ENCODE data around the gene ZNF346. TPM values are rescaled to one million over a fixed set of nuclear protein-coding genes. Genes with fewer than 3 reads are reported as not detected.

Gene ZNF346
- total RNA-seq, 2 donors from 2014 or later: 23.5 to 46.9 TPM

DNA sequence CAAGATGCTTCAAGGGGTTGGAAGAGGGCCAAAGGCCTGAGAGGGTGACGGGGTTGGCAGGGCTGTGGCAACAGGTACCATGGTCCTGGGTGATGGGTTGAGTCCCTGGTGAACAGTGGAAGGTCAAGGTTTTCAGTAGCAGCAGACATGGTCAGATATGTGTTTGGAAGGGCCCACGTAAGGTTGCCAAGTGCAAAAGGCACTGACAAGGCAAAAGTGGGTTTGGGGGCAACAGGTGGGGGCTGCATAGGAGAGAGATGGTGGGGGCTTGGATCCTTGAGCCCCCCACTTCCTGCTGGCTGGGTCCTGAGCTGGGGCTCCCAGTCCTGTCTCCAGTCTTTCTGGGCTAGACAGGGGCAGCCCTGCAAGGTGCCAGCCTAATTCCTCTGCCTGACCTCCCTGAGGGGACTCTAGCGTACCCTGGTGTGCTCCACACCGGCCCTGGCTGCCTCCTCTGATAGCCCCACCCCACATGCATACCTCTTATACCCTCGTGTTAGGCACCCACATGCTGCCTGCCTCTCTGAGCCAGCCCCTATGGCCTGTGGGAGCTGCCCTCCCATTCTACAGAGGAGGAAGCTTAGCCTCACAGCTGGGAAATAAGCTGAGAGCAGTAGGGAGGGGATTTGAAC is 90.2 kb downstream of the ZNF346 start:
- H3K36me3 Mint-ChIP-seq: no peaks in the 10 kb centered on the region
- H3K27me3 Mint-ChIP-seq: no peaks in the 10 kb centered on the region
- no peak for DNase-seq (ENCODE audit: low spot score)
- peaks cover 5% of the 10 kb centered on the region for H3K9me3 Mint-ChIP-seq
- no peak for ATAC-seq
- no peak overlapping the region for H3K4me3 Mint-ChIP-seq
- peaks cover 14 to 24% of the 10 kb centered on the region in 2 donors for H3K4me1 Mint-ChIP-seq (ENCODE audit: low read depth in 2 of 2)
- no peak overlapping the region for H3K27ac Mint-ChIP-seq

DNA sequence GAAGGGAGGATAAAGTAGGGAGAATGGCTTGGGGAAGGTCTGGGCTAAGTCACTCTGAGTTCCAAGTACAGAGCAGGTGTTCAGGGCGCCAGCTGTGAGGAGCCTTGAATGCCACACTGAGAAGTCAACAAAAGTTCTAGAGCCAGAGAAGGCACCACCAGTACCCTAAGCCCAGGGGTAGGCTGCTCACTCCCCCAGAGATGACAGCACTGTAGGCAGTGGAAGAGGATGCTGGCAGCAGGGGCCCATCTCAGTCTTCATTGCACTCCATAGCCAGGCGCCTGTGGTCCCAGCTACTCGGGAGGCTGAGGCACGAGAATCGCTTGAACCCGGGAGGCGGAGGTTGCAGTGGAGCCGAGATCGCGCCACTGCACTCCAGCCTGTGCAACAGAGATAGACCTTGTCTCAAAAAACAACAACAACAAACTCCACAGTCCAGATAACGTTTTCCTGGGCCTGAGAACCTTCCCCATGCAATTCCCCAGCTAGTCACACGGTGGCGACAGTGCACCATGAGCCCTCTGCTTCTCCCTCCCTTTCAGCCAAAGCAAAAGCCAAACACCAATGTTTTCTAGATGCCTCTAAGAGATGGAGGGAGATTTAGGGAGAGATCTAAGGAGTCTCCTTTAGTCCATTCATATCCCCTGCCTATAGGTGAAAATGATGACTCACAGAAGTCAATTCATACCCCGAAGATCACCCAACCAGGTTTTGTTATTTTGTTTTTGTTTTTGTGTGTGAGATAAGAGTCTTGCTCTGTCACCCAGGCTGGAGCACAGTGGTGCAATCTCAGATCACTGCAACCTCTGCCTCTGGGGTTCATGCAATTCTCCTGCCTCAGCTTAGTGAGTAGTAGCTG is 91.3 kb downstream of the ZNF346 start:
- H3K27me3 Mint-ChIP-seq: no peaks in the 10 kb centered on the region
- H3K9me3 Mint-ChIP-seq: peaks cover 5% of the 10 kb centered on the region
- no peak overlapping the region for H3K27ac Mint-ChIP-seq
- peak; percentile 56 to 62 for ATAC-seq
- H3K36me3 Mint-ChIP-seq: no peaks in the 10 kb centered on the region
- no peak overlapping the region for H3K4me3 Mint-ChIP-seq
- peak; percentile 81 for DNase-seq (ENCODE audit: low spot score)
- H3K4me1 Mint-ChIP-seq (ENCODE audit: low read depth in 2 of 2): peaks cover 14 to 24% of the 10 kb centered on the region in 2 donors

DNA sequence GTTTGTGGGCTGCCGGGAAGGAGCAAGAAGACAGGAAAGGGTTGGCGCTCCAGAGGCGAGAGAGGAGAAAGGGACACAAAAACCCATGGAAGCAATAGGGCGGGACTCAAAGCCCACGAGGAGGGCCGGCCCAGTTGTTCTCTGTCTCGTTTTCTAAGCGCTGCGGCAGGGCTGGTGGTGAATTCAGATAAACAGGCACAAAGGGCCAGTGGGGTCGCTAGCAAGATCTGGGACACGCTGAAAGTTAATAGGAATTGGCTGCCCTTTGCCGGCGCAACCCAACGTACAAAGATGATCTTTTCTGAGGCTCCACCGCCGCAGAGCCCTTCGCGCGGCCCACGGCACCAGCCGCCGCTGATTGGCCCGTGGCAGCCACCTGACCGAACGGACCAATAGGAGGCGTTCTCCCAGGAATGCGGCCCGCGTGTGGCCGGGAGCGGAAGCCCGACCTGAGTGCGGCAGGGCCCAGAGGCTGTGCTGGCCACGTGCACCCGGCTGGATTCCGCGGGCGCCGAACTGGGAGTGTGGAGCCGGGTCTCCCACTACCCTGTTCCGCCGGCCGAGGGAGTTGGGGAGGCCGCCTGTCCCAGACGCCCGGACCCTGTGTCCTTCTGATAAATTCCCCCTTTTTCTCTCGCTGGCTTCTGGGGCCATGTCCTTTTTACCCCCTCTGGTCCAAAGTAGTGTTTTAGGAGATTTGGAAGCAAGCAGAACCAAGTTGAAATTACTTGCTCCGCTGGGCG is 94.3 kb downstream of the ZNF346 start:
- H3K9me3 Mint-ChIP-seq: peaks cover 5% of the 10 kb centered on the region
- ATAC-seq (peak; percentile 96 to 97), DNase-seq (ENCODE audit: low spot score) (peak; percentile 88)
- H3K27ac Mint-ChIP-seq: peak overlapping the region; percentile 53 to 82
- no peaks in the 10 kb centered on the region for H3K27me3 Mint-ChIP-seq
- H3K4me1 Mint-ChIP-seq (ENCODE audit: low read depth in 2 of 2): peaks cover 14 to 21% of the 10 kb centered on the region in 2 donors
- peak overlapping the region; percentile 62 for H3K4me3 Mint-ChIP-seq
- H3K36me3 Mint-ChIP-seq: no peaks in the 10 kb centered on the region

DNA sequence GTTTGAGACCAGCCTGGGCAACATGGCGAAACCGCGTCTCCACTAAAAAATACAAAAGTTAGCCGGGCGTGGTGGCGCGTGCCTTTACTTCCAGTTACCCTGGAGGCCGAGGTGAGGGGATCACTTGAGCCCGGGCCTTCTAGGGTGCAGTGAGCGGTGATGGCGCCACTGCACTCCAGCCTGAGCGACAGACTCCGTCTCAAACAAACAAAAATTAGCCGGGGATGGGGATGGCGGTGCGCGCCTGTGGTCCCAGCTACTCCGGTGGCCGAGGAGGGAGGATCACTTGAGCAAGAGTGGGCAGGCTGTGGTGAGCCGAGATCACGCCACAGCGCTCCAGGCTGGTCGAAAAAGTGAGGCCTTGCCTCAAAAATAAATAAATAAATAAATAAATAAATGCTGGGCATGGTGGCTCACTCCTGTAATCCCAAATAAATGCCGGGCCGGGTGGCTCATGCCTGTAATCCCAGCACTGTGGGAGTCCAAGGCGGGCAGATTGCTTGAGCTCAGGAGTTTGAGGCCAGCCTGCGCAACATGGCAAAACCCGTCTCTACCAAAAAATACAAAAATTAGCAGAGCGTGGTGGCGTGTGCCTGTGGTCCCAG is 95.0 kb downstream of the ZNF346 start:
- no peaks in the 10 kb centered on the region for H3K27me3 Mint-ChIP-seq
- H3K9me3 Mint-ChIP-seq: peaks cover 5% of the 10 kb centered on the region
- peak overlapping the region; percentile 53 to 82 for H3K27ac Mint-ChIP-seq
- peak overlapping the region; percentile 30 for H3K4me3 Mint-ChIP-seq
- DNase-seq (ENCODE audit: low spot score) (no peak), ATAC-seq (no peak)
- peaks cover 14 to 19% of the 10 kb centered on the region in 2 donors for H3K4me1 Mint-ChIP-seq (ENCODE audit: low read depth in 2 of 2)
- no peaks in the 10 kb centered on the region for H3K36me3 Mint-ChIP-seq

DNA sequence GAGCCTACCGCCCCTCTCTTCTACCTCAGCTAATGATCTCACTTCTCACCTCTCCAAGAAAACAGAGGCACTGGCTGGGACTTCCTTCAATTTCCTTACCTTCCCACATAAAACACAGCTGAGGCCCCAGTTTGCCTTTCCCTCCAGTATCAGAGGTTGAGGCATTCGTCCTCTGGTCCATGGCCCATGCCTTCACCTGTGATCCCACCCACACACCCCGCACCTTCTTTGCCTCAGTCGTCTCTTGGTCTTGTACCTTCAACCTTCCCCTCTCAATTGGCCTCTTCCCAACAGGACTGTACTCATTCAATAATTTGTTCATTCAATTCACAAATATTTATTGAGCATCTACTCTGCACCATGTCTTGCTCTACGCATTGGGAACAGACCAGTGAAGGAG is 100.1 kb downstream of the ZNF346 start:
- Mint-ChIP-seq H3K9me3 (no peaks in the 10 kb centered on the region), H3K27me3 (no peaks in the 10 kb centered on the region), H3K4me1 (ENCODE audit: low read depth in 2 of 2) (no peaks in the 10 kb centered on the region), H3K36me3 (no peaks in the 10 kb centered on the region), H3K27ac (no peak overlapping the region), H3K4me3 (no peak overlapping the region)
- no peak for ATAC-seq
- no peak for DNase-seq (ENCODE audit: low spot score)

DNA sequence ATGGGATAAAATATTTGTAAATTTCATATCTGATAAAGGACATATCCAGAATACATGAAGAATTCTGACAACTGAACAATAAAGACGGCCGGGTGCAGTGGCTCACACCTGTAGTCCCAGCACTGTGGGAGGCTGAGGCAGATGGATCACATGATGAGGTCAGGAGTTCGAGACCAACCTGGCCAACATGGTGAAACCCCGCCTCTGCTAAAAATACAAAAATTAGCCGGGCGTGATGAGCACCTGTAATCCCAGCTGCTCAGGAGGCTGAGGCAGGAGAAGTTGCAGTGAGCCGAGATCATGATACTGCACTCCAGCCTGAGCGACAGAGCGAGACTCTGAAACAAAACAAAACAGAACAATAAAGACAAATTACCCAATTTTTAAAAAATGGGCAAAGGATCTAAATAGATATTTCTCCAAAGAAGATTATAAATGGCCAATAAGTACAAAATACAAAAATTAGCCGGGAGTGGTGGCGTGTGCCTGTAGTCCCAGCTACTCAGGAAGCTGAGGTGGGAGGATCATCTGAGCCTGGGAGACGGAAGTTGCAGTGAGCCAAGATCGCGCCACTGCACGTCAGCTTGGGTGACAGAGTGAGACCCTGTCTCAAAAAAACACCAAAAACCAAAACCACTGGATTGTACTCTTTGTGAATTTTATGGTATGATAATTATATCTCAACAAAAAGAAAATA is 101.4 kb downstream of the ZNF346 start:
- Mint-ChIP-seq H3K4me3 (no peak overlapping the region), H3K4me1 (ENCODE audit: low read depth in 2 of 2) (peaks cover 9% of the 10 kb centered on the region in 2 donors), H3K9me3 (no peaks in the 10 kb centered on the region), H3K27ac (no peak overlapping the region), H3K27me3 (no peaks in the 10 kb centered on the region), H3K36me3 (no peaks in the 10 kb centered on the region)
- ATAC-seq (no peak), DNase-seq (ENCODE audit: low spot score) (no peak)

DNA sequence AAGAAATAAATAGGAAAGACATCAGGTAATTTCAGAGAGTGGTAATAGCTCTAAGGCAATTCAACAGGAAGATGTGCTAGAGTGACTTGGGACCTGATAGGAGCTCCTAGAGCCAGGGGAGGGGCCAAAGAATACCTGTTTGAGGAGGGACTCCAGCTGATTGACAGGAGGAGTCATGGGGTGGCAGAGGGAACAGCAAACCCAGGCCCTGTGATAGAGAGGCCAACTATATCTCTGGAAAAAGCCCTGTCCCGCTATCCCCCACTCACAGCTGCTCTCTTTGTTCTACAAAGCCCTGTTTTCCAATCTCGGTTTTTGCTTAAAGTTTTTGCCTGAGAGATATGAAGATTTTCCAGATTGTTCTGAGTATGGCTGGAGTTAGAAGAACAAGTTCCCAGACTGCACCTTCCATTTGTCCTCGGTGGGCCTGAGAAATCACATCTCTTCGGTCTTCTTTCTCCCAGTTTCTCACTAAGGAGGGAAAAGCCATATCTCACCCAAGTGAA is 102.0 kb downstream of the ZNF346 start:
- no peak for ATAC-seq
- H3K27me3 Mint-ChIP-seq: no peaks in the 10 kb centered on the region

DNA sequence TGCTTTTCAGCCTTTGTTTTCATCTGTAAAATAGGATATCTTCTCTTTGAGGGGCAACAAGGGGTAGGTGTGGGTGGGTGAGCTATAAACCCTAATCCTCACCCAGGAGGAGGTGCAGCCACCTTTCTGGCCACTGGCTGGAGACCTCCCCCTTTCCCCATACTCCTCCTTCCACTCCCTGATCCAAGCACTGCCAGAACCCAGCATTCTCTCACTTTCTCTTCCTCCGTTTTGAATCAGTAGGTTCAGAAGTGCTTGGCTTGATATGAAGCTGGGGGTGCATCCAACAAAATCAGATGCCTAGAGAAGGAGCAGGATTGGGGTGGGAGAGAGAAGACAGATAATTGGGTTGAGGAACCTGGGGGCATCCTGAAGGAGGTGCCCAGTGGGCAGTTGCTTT is 104.3 kb downstream of the ZNF346 start:
- Mint-ChIP-seq H3K4me1 (ENCODE audit: low read depth in 2 of 2) (peaks cover 21 to 23% of the 10 kb centered on the region in 2 donors), H3K4me3 (no peak overlapping the region), H3K27me3 (no peaks in the 10 kb centered on the region), H3K27ac (no peak overlapping the region), H3K36me3 (no peaks in the 10 kb centered on the region), H3K9me3 (no peaks in the 10 kb centered on the region)
- no peak for ATAC-seq
- DNase-seq (ENCODE audit: low spot score): no peak

More for the DNA sequence above, 102.0 kb downstream of the ZNF346 start:
- Mint-ChIP-seq H3K4me1 (ENCODE audit: low read depth in 2 of 2) (peaks cover 15% of the 10 kb centered on the region in 2 donors), H3K36me3 (no peaks in the 10 kb centered on the region), H3K4me3 (no peak overlapping the region), H3K27ac (no peak overlapping the region), H3K9me3 (no peaks in the 10 kb centered on the region)
- DNase-seq (ENCODE audit: low spot score): no peak

DNA sequence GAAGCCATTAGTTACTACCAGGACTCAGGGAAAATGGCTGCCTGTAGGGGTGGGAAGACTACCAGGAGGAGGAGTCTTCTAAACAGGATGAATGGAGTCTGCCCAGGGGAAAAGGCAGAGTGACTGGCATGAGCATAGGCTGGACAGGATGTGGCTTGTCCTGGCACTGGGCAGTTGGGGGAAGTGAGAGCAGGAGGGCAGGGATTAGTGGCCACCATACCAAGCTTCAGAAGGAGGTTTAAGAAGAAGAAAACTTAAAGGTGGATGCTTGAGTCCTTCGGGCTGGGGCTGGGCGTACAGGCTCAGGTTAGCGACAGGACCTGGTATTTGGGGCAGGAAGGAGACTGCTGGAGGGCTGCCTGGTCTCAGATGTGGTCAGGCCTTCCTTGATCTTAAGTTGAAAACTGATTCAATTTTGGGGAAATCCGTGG is 106.1 kb downstream of the ZNF346 start:
- no peaks in the 10 kb centered on the region for H3K27me3 Mint-ChIP-seq
- peaks cover 21 to 23% of the 10 kb centered on the region in 2 donors for H3K4me1 Mint-ChIP-seq (ENCODE audit: low read depth in 2 of 2)
- no peaks in the 10 kb centered on the region for H3K9me3 Mint-ChIP-seq
- ATAC-seq: no peak
- H3K36me3 Mint-ChIP-seq: no peaks in the 10 kb centered on the region
- no peak for DNase-seq (ENCODE audit: low spot score)
- H3K27ac Mint-ChIP-seq: peak overlapping the region; percentile 39 to 66
- peak overlapping the region; percentile 36 for H3K4me3 Mint-ChIP-seq

DNA sequence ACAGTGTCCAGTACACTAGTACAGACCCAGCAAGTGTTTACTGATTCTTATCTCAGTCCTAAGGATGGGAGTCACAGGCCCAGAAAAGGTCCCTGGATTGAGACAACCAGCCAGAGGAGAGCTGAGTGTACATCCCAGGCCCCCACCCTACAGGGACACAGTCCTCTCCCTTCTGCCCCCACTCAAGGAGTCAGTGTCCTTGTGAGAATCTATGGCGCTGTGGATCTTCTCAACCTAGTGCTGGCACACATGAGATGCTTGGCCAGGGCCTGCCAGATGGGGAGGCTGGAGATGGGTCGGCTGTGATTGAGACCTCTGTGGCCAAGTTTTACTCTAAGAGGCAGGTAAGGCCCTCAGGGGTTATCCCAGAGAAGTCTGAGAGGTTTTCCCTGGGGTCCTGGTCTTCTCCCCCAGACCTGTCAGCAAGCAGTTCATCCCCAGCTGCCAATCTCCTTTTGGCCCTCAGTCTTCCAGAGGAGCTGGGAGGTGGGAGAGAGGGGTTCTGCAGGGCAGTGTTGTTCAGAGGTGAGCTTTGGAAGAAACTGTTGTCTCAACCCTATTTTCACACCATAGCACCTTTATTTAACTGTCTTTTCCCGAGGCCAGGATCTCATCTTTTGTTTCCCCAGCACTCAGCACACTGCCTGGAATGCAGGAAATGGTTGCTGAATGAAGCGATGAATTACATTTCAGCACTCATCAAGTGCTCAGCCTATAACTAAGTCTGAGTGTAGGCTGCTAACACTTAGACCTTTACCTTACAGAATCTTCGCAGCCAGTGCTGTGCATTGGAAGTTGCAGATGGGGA is 107.9 kb downstream of the ZNF346 start:
- H3K36me3 Mint-ChIP-seq: peaks cover 3% of the 10 kb centered on the region
- DNase-seq (ENCODE audit: low spot score) (no peak), ATAC-seq (no peak)
- H3K4me3 Mint-ChIP-seq: peak overlapping the region; percentile 11
- no peaks in the 10 kb centered on the region for H3K9me3 Mint-ChIP-seq
- peak overlapping the region; percentile 56 to 85 for H3K27ac Mint-ChIP-seq
- H3K4me1 Mint-ChIP-seq (ENCODE audit: low read depth in 2 of 2): peaks cover 30 to 33% of the 10 kb centered on the region in 2 donors
- H3K27me3 Mint-ChIP-seq: no peaks in the 10 kb centered on the region
